HG02642 (cell line): ENCODE results near the gene CD300LD.

Experiments
- ATAC-seq: cut with Tn5 transposase; IDR thresholded peaks from one replicate; pipeline ENCODE4 v1.9.1; 2021; ENCODE audit warnings: mild to moderate bottlenecking; ENCODE audit not compliant: unreplicated experiment, poor library complexity

CD300LD gene

GRCh38 chr17:74547264-74547663 lies 44.8 kb downstream of the CD300LD start:
- no peak for ATAC-seq

- ATAC-seq: no peak
Observed at GRCh38 chr17:74546586-74546985, 45.5 kb downstream of the CD300LD start.

GRCh38 chr17:74545843-74546230 lies 46.2 kb downstream of the CD300LD start, which contains the start of gene CD300C:
CD300C (minus strand) TSS chr17:74546115; CDS start chr17:74545782, 333 bp downstream.
- ATAC-seq: no peak

- ATAC-seq: no peak
Observed at GRCh38 chr17:74544991-74545842, 46.9 kb downstream of the CD300LD start.

GRCh38 chr17:74543891-74544760 lies 48.0 kb downstream of the CD300LD start:
- ATAC-seq: no peak

GRCh38 chr17:74543406-74543805 lies 48.7 kb downstream of the CD300LD start:
- no peak for ATAC-seq

- no peak for ATAC-seq
Observed at GRCh38 chr17:74542727-74543383, 49.2 kb downstream of the CD300LD start.

GRCh38 chr17:74542166-74542565 lies 49.9 kb downstream of the CD300LD start:
- no peak for ATAC-seq

- no peak for ATAC-seq
Observed at GRCh38 chr17:74541176-74542111, 50.6 kb downstream of the CD300LD start.

GRCh38 chr17:74539281-74539820 lies 52.7 kb downstream of the CD300LD start:
- no peak for ATAC-seq

- ATAC-seq: no peak
Observed at GRCh38 chr17:74536890-74537289, 55.2 kb downstream of the CD300LD start.

- ATAC-seq: no peak
Observed at GRCh38 chr17:74532115-74532514, 60.0 kb downstream of the CD300LD start.

GRCh38 chr17:74531231-74531761 lies 60.8 kb downstream of the CD300LD start, which contains the start of gene CD300LB:
CD300LB (minus strand) TSS chr17:74531475; CDS start chr17:74531350, 125 bp downstream.
- ATAC-seq: no peak

- no peak for ATAC-seq
Observed at GRCh38 chr17:74530831-74531150, 61.3 kb downstream of the CD300LD start.
